ENCODE data around the gene KLF4.

Gene KLF4

GRCh38 chr9:107487521-107488374, 1.8 kb downstream of the KLF4 start:
- DNase-seq: no peak

DNA sequence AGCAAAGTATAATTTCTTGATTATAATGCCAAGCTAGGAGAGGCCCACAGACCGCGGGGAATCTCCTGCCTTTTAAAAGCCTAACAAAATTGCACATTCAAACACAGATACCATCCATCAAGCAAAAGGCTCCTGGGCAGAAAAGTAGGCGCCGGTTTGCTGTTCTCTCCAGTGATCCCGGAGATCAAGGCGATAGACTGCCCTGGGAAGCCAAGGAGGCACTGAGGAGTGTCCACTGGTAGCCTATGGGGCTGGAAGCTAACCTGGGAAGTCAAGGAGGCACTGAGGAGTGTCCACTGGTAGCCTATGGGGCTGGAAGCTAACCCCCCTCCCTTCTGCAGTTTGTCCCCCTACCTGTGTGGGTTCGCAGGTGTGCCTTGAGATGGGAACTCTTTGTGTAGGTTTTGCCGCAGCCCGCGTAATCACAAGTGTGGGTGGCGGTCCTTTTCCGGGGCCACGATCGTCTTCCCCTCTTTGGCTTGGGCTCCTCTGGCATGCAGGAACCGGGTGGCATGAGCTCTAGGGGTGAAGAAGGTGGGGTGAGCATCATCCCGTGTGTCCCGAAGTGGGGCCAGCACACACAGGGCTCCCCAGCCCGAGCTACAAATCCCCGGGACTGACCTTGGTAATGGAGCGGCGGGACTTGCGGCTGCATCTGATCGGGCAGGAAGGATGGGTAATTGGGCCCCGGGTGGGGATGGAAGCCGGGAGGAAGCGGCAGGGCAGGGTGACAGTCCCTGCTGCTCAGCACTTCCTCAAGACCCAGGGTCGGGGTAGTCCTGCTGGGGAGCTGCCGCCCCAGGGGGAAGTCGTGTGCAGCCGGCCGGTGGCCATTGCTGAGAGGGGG, 2.7 kb downstream of the KLF4 start:
- no peak for DNase-seq

DNA sequence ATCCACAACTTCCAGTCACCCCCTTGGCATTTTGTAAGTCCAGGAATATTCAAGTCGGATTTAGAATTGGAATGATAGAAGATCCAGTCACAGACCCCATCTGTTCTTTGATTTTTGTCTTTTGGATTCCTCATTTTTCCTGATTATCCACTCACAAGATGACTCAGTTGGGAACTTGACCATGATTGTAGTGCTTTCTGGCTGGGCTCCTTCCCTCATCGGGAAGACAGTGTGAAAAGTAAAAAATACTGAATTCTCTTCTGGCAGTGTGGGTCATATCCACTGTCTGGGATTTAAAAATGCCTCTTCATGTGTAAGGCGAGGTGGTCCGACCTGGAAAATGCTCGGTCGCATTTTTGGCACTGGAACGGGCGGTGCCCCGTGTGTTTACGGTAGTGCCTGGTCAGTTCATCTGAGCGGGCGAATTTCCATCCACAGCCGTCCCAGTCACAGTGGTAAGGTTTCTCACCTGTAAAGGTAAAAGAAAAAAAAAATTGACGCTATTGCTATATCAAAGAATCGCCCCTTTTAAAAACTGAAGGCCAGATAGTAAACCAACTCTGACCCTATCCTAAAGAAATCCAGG, 4.0 kb downstream of the KLF4 start:
- DNase-seq: no peak

DNA sequence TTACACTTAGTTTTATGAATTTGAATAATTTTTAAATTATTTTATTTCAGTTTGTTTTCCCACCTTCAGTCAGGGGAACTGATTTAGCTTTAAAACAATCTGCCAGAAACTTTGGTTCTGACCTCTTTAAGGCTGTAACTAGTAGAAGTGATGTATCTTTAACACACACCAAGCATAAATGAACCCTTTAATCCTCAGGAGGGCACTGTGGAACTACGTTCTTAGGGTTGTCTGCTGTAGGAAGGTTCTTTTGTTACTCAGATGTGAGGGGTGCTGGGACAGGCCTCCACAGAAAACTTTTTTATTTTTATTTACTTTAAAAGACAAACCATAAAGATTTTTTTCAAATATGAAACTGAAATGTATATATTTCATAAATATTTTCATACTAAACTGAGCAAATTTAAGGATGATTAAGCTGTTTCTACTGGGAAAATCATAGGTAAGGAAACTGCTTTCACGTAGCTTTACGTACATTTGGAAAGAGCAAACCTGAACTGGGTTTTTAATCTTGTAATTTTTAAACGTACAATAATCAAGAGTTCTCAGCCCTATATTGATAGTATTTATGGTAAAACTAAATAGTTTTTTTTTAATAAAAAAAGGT, 5.3 kb downstream of the KLF4 start:
- peak; percentile 76 for DNase-seq

DNA sequence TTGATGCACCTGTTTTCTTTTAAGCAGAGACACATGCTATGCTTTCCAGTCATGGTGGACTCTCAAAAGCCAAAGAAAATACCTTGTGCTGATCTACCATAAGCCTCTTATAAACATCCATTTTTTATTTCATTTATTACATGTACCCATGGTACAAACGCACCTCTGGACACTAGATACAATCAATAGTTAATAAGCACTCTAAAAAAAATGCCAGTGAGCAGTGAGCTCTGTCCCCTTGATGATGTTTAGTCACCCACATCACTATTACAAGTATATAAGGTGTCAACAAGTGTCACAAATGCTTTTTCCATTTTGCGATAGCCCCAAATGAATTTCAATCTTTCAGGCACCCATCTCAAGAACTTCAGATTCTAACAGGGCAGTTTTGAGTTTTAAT, 5.9 kb downstream of the KLF4 start:
- DNase-seq: no peak

DNA sequence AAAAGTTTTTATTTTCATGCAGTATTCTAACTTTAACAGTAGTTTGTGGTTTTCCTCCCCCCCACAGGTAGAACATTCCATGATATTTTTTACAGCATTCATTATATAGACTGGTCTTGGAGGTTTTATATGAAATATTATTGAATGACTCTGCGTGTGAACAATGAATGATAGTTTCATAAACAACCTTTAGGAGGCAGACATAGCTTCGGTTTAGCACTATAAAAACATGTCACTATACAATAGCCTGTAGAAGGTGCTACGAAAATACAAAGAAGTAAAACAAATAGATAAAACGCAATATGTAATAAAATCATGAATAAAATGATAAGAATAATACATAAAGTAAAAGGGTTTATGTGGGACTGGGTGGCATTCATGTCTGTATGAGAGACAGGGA, 8.5 kb downstream of the KLF4 start:
- DNase-seq: no peak

DNA sequence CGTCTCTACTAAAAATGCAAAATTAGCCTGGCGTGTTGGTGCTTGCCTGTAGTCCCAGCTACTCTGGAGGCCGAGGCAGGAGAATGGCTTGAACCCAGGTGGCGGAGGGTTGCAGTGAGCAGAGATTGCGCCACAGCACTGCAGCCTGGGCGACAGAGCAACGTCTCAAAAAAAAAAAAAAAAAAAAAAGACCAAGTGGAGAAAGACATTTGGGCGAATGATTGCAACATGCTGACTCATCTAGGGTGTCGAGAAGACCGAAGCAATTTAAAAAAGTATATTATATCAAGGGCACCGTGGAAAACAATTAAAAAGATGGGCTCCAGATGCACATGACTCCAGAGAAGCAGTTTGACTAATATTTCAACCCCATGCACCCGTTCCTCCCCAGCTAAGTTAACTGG, 9.2 kb downstream of the KLF4 start:
- peak; percentile 85 for DNase-seq

DNA sequence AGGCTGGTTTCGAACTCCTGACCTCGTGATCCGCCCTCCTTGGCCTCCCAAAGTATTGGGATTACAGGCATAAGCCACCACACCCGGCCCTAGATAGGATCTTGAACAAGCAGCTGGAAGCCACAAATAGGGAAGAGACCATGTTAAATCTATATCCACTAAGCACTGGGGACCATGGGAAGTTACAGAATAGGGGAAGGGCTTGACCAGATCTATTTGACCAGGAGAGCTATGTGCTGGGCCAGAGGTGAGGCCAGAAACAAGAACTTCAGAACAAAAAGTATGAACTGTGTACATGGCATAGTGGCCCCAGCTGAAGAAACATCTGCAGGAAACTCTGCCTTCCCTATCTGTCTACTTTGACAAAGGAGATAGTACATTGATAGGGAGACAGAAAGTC, 10.8 kb downstream of the KLF4 start:
- no peak for DNase-seq

DNA sequence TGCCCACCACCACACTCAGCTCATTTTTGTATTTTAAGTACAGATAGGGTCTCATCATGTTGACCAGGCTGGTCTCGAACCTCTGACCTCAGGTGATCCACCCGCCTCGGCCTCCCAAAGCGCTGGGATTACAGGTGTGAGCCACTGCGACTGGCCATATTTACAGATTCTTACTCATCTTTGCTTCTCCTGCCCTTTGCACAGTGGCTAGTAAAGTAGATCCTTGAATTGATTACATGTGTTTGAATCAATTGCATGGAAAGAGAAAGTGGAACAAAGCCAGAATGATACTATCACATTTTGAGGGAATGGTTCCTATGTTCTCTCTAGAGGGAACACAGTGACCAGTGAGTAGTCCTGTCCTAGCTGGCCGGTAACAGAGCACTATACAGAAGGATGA, 15.4 kb downstream of the KLF4 start:
- no peak for DNase-seq

DNA sequence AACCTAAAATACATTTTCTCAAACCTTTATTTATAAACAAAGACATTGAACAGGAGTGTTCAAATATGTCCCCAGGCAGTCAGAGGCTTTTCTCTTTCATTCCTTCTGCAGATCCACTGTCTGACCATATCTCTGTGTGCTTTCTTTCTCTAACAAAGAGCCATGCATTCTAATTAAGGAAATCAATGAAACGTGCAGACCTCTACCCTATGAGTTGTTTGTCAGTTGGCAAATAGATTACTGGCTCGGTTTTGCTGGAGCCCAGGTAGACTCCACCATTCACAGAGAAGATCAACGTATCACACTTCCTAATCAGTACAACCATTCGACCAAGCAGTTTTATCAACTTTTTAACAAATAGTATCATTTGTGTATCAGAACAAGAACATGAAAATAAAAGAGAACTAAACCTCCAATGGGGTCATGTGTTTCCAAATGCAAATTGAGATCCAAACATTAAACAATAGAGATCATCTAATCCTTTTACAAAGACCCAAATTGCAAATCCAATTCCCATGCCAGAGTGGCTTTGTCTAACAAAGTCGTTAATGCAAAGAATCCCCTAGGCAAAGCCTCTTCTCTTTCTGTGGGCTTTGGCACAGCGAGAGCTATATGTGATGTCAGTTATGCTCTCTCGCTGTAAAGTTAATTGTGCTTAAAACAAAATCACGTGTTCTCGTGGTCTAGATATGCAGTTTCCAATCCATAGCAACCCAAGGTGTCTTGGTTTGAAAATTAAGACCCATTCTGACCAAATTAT, 16.8 kb downstream of the KLF4 start:
- DNase-seq: no peak

GRCh38 chr9:107471552-107471951, 18.0 kb downstream of the KLF4 start:
- DNase-seq: no peak

DNA sequence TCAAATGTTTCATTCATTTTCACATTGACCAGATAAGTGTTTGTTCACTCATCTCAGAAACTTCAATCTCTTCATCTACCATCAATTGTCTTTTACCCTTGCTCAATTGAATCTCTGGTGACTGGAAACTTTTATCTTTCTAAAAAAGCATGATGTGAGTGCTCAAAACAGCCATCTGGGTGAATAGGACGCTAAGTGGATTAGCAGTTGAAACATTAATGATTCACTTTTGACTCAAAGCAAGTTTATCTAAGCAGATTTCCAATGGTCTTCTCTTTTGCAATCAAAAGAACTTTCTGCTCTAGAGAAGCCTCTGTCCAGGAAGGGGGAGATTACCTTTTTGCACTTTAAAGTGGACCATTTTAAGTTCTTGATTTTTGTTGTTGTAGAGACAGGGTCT, 22.2 kb downstream of the KLF4 start:
- no peak for DNase-seq

GRCh38 chr9:107466826-107467225, 22.7 kb downstream of the KLF4 start:
- DNase-seq: no peak

DNA sequence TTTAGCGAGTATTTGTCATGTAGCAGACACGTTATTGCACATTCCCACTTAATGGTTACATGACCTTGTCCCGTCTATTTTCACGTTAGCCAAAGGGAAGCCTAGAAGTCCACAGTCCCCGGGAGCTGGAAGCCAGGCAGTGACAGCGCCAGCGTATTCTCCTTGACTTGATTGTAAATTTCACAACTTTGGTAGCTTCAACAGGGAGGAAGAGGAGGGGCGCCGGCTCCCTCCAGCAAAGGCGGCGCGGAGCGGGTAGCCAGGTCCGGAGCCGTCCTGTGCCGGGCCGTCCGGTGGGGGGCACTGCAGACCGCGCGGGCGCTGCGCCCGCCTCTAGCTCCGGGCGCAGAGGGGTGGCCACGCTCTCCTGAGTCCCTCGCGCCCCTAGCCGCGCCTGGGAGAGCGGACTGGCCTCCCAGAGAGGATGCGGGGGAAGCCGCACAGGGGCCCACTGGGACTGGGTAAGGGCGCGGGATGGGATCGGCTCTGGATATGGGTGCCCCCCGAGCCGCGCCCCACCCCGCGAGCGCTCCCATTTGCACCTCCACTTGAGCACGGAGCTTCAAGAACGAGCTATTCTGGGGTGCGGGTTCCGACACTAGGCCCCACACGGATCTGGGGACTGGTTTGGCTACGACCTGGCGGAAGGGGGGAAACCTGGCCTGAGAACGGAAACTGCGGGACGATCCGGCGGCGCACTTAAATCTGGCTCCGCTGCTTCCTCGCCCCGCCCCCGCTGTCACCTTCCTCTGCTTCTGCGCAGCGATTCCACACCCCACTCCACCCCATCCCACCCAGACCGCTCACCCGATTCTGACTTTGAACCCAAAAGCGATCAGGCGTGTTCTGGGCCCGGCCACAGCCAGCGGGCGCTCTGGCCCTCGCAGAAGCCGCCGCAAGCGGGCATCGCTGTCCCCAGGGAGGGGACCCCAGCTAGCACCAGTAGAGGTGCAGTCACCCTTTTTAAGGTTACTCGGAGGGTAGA, 23.8 kb downstream of the KLF4 start:
- DNase-seq: peak; percentile 48

- DNase-seq: no peak
These were observed 25.1 kb downstream of the KLF4 start for GRCh38 chr9:107464516-107464915.

GRCh38 chr9:107462691-107463090, 26.9 kb downstream of the KLF4 start:
- peak; percentile 10 for DNase-seq

DNA sequence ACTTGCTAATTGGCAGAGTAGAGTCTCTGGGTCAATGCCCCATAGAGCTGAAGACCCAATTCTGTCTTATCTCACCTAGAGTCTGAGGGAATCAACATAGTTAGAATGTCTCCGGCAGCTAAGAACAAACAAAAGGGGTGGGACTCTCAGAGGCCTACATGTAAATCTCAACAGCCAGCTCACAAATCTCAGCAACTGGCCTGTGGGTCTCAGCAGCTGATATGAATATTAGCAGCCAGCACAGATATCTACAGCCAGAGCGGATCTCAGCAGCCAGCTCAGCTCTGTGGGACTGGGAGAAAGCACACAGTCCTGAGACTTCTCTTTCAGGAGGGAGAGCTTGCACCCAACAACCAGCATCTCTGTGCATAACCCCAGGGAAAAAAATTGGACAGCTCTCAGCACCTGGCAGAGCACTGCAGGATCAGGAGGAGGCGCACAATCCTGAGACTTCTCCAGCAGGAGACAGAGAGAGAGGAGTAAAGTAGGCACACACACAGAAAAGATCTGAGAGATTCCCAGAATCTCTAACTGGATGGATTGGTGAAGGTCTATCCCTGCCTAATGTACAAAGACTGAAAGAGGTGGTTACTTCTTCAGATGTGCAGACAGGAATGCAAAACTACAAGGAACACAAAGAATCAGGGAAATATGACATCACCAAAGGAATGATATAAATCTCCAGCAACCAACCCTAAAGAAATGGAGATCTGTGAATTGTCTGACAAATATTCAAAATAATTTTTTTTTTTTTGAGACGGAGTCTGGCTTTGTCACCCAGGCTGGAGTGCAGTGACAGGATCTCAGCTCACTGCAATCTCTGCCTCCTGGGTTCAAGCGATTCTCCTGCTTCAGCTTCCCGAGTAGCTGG, 29.2 kb downstream of the KLF4 start:
- DNase-seq: no peak

- DNase-seq: no peak
These were observed 34.0 kb downstream of the KLF4 start for GRCh38 chr9:107455425-107456135.

DNA sequence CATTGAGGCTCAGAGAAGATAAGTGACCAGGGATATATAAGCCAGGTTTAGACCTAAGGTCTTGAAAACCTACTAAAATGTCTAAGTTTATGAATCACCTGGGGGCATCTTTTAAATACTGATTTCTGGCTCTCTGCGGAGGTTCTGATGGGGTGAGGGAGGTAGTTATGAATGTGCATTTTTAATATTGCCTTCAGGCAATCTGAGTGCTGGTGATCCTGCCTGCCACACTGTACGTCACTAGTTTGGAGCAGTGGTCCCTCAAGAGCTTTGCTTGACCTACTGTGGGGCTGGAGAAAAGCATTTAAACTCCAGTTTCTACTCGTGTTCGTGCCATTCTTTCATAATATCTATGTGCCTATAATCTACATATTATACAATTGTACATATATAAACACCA, 36.1 kb downstream of the KLF4 start:
- no peak for DNase-seq

Data from fibroblast of skin of abdomen (primary cell).